ENCODE measurements around the gene BIRC3. TPM values are rescaled to one million over a fixed set of nuclear protein-coding genes. Genes with fewer than 3 reads are reported as not detected.

Gene BIRC3
- total RNA-seq, 3 donors from 2014 or later: 26.1 to 116 (median 45.4) TPM

- no peaks in the 10 kb centered on the region for H3K9me3 ChIP-seq
- ATAC-seq (no peak), DNase-seq (no peak)
- H3K36me3 ChIP-seq (ENCODE audit: low read depth): no peaks in the 10 kb centered on the region
- TF ChIP-seq, protein P1, sequence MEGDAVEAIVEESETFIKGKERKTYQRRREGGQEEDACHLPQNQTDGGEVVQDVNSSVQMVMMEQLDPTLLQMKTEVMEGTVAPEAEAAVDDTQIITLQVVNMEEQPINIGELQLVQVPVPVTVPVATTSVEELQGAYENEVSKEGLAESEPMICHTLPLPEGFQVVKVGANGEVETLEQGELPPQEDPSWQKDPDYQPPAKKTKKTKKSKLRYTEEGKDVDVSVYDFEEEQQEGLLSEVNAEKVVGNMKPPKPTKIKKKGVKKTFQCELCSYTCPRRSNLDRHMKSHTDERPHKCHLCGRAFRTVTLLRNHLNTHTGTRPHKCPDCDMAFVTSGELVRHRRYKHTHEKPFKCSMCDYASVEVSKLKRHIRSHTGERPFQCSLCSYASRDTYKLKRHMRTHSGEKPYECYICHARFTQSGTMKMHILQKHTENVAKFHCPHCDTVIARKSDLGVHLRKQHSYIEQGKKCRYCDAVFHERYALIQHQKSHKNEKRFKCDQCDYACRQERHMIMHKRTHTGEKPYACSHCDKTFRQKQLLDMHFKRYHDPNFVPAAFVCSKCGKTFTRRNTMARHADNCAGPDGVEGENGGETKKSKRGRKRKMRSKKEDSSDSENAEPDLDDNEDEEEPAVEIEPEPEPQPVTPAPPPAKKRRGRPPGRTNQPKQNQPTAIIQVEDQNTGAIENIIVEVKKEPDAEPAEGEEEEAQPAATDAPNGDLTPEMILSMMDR (IDR thresholded peaks at IDR 0.05): no peak
- no peak overlapping the region for H3K4me3 ChIP-seq
- peaks cover 8% of the 10 kb centered on the region for H3K4me1 ChIP-seq (ENCODE audit: low read depth)
- intact Hi-C loops (cut with DNase I, micrococcal nuclease): no loop called here
Observed at GRCh38 chr11:102313238-102313940, 3.9 kb upstream of the BIRC3 start.

DNA sequence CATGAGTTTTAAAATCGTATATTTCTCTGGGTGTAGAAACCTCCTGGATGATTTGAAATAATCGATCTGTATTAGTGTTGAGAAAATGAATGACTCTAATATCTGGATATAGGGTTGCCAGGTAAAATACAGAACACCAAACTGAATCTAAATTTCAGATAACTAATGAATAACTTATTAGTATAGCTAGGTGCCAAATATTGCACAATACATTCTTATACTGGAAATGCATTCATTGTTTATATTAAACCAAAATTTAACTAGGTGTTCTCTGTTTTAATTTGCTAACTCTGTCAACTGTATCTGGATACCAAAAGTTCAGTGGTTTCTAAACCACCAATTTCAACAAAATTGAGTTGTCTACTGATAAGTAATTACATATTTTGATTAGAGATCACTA lies 2.5 kb upstream of the BIRC3 start:
- intact Hi-C loops (cut with DNase I, micrococcal nuclease): no loop called here
- Histone ChIP-seq H3K36me3 (ENCODE audit: low read depth) (no peaks in the 10 kb centered on the region), H3K4me1 (ENCODE audit: low read depth) (peaks cover 8% of the 10 kb centered on the region), H3K4me3 (no peak overlapping the region), H3K9me3 (no peaks in the 10 kb centered on the region)
- TF ChIP-seq, protein P1 (IDR thresholded peaks at IDR 0.05): no peak
- DNase-seq (no peak), ATAC-seq (no peak)

DNA sequence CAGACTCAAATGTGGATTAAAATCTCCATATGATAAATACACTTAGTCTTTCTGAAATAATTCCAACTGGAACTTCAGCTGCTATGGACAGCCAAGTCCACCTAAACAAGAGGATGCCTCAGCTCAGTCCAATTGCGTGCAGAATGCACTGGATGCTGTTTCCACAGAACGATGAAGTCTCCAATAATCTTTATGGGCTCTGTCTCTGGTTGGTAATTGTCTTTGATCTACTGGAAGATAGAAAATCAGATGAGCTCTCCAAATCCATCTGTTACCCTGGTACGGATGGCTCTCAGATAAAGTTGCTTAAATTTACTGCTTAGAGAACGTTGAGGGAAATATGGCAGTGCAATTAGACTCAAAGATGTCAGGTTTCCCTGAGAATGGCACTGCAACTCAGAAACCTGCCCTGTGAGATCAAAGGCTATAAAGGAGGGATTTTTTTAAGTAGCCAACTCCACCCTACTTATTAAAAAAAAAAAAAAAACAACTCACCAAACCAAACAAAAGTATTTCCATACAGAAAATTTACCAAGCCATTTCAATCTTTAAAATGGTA lies 859 bp upstream of the BIRC3 start:
- no peak overlapping the region for H3K4me3 ChIP-seq
- no peak for DNase-seq
- H3K9me3 ChIP-seq: no peaks in the 10 kb centered on the region
- H3K4me1 ChIP-seq (ENCODE audit: low read depth): peaks cover 12% of the 10 kb centered on the region
- no peak for ATAC-seq
- TF ChIP-seq, protein P1 (IDR thresholded peaks at IDR 0.05): no peak
- intact Hi-C loops (cut with DNase I, micrococcal nuclease): no loop called here
- H3K36me3 ChIP-seq (ENCODE audit: low read depth): no peaks in the 10 kb centered on the region

DNA sequence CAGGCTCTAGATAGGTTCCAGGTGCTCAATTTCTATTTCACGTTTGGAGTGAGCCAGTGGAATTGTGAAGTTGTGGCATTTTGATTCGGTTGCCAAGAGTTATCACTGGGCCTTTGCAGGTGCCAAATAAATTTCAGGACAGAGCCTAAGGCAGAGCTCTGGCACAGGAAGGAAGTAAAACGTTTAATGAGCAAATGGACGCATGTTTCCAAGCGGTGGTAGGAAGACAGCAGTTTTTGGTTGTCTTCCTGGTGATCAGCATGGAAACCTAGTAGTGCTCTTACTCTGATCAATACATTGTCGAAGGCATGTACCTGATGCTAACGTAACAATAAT lies 452 bp downstream of the BIRC3 start:
- peak; percentile 38 for ATAC-seq
- TF ChIP-seq, protein P1 (IDR thresholded peaks at IDR 0.05): no peak
- H3K9me3 ChIP-seq: no peaks in the 10 kb centered on the region
- peaks cover 4% of the 10 kb centered on the region for H3K4me1 ChIP-seq (ENCODE audit: low read depth)
- no peaks in the 10 kb centered on the region for H3K36me3 ChIP-seq (ENCODE audit: low read depth)
- no peak for DNase-seq
- intact Hi-C loops (cut with DNase I, micrococcal nuclease): no loop called here
- peak overlapping the region; percentile 14 for H3K4me3 ChIP-seq

DNA sequence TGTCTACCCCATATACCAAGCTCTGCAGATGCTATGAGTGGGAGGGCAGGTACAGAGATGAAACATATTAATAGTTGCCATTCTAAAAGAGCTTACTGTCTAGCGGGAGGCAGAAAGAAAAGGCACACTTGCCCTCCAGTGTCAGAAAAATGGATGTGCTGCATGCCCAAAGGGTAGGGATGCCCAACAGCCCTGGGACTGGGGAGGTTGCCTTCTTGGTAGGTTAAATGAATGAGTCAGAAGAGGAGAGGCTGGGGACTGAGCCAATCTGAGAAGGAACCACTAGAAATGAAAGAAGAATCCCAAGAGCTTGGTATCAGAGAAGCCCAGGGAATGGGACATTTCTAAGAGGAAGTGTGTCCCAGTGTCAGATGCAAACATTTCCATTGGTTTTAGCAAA lies 1.2 kb downstream of the BIRC3 start:
- Histone ChIP-seq H3K9me3 (no peaks in the 10 kb centered on the region), H3K4me1 (ENCODE audit: low read depth) (peaks cover 4% of the 10 kb centered on the region), H3K36me3 (ENCODE audit: low read depth) (no peaks in the 10 kb centered on the region), H3K4me3 (no peak overlapping the region)
- TF ChIP-seq, protein P1 (IDR thresholded peaks at IDR 0.05): no peak
- DNase-seq (no peak), ATAC-seq (peak; percentile 7)
- intact Hi-C loops (cut with DNase I, micrococcal nuclease): no loop called here

Measured in mucosa of descending colon (tissue), 3 donors.